Hepatocyte (in vitro differentiated cells): ENCODE data around the gene PNPLA5.

Experiments
- EZH2phosphoT487 ChIP-seq: fragments of 200-600 bp; sonication (generic); IDR thresholded peaks from one replicate; pipeline ENCODE4 v1.6.1; 2018; ENCODE audit warnings: antibody characterized with exemption, mild to moderate bottlenecking, low read depth, moderate library complexity; ENCODE audit not compliant: unreplicated experiment, severe bottlenecking
- TF ChIP-seq, protein P1 (sequence below): fragments of 200-600 bp; sonication (generic); IDR thresholded peaks from 2 replicates; pipeline ENCODE4 v1.5.1; 2016; ENCODE audit warnings: antibody characterized with exemption, mild to moderate bottlenecking; ENCODE audit not compliant: poor library complexity

DNA sequence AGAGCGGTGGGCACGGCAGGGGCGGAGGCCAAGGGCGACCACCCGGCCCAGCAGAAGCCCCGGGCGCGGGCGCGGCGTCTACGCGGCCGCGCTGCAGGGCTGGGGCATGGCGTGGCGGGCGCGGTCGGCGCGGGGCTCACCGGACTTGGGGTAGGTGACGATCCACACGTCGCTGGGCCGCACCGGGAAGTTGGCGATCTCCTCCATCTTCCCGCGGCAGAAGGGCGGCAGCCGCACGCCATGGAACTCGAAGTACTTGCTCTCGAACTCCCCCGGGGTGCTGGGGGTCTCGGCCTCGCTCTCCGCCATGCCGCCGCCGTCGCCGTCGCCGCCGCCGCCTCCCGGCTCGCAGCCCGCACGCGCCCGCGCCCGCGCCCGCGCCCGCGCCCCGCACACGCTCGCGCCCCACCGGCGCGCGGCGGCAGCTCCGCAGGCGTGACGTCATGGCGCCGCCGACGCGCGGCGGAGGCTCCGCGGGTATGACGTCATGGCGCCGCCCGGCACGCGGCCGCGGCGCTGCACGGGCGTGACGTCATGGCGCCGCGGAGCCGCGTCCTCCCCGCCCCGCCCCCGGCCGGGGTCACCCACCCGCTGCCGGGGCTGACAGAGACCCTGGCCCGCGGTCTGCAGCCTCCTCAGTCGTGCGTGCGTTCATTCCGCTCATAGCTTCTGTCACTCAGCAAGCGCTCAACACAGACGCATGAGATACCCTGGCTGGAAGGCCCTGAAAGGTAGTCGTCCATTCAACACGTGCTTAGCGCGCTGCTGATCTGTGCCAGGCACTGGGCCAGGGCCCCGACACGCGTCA is 29.5 kb downstream of the PNPLA5 start, which contains the start of gene SULT4A1:
- TF ChIP-seq, protein P1, sequence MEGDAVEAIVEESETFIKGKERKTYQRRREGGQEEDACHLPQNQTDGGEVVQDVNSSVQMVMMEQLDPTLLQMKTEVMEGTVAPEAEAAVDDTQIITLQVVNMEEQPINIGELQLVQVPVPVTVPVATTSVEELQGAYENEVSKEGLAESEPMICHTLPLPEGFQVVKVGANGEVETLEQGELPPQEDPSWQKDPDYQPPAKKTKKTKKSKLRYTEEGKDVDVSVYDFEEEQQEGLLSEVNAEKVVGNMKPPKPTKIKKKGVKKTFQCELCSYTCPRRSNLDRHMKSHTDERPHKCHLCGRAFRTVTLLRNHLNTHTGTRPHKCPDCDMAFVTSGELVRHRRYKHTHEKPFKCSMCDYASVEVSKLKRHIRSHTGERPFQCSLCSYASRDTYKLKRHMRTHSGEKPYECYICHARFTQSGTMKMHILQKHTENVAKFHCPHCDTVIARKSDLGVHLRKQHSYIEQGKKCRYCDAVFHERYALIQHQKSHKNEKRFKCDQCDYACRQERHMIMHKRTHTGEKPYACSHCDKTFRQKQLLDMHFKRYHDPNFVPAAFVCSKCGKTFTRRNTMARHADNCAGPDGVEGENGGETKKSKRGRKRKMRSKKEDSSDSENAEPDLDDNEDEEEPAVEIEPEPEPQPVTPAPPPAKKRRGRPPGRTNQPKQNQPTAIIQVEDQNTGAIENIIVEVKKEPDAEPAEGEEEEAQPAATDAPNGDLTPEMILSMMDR: no peak
- TF ChIP-seq EZH2phosphoT487: no peak
